Measurements from ENCODE around the gene BTBD16. TPM values are rescaled to one million over a fixed set of nuclear protein-coding genes. Genes with fewer than 3 reads are reported as not detected.

The BTBD16 gene
- total RNA-seq, 1 donor from 2014 or later = not detected

DNA sequence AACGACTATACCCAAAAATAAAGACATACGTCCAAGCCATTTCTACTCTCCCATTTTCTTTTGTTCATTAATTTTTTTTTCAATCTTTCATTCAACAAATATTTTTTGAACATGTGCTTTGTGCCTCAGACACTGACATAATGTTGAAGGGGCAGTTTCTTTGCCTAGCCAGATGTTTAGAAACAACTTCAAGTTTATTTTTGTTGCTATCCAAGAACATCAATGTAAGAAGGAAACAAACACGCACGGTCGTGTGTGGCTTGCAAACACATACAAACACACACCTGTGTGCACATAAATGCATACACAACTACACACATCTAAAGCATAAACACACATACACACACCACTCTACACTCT lies 39.9 kb downstream of the BTBD16 start:
- intact Hi-C loops (cut with micrococcal nuclease) = no loop called here

DNA sequence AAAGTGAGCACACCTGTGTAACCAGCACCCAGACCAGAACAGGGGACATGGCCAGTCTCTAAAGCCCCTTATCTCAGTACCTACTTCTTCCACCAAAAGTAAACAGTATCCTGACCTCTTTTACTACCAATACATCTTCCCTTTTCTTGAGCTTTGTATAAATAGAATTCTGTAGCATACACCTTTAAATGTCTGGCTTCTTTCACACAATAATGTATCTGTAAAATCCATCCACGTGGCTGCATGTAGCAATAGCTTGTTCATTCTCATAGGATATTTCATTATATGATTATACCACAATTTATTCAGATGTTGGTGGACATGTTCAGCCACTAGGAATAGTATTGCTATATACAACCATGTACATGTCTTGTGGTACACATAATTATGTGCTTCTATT lies 40.6 kb downstream of the BTBD16 start:
- intact Hi-C loops (cut with micrococcal nuclease) = no loop called here

DNA sequence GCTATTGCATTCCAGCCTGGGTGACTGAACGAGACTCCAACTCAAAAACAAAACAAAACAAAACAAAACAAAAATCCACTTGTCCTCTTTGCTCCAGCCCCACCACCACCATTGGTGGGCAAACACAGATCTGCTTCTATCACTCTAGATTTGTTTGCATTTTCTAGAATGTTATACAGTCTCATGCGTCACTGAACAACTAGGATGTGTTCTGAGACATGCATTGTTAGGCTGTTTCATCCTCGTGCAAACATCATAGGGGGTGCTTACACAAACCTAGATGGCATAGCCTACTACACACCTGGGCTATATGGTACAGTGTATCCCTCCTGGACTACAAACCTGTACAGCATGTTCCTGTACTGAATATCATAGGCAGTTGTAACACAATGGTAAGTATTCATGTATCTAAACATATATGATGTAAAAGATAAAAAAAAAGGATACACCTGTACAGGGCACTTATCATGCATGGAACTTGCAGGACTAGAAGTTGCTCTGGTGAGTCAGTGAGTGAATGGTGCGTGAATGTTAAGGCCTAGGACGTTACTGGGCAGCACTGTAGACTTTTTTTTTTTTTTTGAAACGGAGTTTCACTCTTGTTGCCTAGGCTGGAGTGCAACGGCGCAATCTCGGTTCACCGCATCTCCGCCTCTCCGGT lies 45.3 kb downstream of the BTBD16 start:
- intact Hi-C loops (cut with micrococcal nuclease) = no loop called here

DNA sequence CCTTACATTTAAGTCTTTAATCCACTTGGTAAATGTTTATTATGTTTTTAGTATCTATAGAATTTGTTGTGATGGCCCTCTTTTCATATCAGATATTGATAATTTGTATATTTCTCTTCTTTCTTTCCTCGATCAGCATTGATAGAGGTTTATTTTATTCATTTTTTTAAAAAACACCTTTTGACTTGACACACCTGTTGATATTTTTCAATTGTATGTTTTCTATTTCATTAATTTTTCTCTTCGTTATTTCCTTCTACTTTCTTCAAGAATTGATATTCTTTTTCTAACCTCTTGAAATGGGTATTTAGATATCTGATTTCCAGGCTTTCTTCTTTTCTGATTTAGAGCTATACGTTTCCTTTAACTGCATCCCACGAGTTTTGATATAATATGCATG lies 50.9 kb downstream of the BTBD16 start:
- intact Hi-C loops (cut with micrococcal nuclease) = no loop called here

DNA sequence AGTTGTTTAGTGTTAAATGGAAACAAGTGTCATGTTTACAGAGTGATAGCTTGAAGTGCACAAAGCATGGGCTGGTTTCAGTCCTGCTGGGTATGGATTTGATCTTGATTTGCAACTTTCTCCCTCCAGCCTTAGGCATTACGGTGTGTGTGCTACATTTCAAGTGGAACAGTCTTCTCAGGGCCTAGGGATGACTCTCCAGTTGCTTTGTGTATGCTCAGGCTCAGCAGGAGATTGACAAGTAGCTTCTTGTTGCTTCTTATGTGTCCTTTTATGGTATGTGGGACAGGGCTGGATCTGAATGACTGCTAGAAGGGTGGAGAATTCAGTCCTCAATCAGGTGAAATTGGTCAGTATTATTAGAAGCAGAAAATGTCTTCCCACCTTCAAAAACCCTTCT lies 52.1 kb downstream of the BTBD16 start:
- intact Hi-C loops (cut with micrococcal nuclease) = no loop called here

DNA sequence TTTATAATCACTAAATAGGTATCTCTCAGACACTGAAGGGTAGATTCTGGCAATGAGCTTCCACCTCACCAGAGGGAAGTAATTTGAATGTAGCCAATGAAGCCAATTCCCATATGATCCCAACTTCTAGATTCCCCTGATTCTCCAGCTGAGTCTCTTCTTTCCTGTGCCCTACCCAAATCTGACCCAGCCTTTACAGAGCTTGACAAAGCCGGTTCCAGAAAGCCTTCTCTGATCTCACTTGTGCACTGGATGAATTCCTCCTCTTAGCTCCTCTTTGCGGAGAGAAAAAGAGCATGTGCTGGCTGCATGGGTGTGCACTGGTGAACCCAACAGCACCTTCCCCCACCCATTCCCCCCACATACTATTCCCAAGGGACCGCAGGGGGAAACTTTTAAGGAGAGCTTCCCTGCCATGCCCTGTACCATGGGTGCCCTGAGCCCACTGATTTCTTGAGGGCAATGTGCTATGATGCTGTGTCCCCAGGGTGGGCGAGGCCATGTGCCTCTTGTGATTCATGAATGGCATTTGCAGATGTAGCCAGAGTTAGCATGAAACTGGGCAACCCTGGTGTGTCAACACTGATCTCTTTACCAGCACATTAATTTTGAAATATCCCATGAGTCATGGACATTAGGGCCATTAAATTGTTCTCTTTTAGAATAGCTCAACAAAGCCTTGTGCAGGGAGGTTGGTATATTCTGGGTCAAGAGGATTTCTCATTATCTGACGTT lies 53.0 kb downstream of the BTBD16 start:
- intact Hi-C loops (cut with micrococcal nuclease) = no loop called here

DNA sequence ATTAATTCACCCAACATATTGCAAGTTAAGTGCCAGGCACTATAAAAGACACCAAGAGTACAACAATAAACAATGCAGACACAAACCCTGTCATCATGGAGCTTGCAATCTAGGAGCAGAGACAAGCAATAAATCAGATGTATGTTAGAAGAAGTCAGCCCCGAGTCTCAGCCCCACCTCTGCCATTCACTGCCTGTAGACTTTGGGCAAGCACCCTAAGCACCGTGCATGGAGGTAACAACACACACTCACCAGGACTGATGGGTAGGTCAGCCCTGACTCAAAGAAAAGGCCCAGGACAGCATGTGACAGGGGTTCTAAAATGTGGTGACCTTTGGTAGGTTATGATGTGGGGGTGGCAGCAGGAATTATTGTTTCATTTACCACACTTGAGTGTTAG lies 54.1 kb downstream of the BTBD16 start:
- intact Hi-C loops (cut with micrococcal nuclease) = no loop called here

DNA sequence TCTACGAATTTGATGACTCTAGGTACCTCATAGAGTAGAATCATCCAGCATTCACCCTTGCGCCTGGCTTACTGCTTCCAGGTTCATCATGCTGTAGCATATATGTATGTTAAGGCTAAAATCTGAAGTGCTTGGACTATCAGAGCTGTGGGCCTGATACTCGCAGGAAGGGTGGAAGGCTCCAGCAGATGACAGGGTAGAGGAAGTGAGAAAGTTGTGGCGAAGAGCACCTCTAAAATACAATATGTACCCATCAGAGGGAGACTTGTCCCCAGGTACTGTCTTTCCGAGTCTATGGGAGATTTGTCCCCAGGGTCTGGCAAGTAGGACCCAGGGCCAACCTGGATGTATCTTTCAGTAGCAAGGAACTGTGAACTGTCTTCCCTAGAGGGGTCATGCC lies 55.3 kb downstream of the BTBD16 start:
- intact Hi-C loops (cut with micrococcal nuclease) = no loop called here

DNA sequence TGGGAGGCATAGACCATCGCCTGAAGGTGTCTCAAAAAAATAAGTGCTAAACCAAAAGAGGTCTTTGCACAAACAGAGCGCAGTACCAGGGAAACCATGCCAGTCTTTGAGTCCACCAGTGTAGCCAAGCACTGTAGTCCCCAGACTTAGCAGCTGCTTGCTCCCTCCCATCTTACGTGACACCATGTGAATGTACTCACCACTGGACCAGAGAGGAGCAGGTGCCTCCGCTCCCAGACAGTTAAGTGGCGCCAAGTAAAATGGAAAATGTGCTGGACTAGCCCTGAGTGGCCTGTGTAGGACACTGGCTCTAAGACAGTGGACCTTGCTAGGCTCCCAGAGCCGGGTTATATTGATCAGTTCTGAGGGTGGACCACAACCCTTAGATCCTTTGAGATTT lies 55.7 kb downstream of the BTBD16 start:
- intact Hi-C loops (cut with micrococcal nuclease) = no loop called here

DNA sequence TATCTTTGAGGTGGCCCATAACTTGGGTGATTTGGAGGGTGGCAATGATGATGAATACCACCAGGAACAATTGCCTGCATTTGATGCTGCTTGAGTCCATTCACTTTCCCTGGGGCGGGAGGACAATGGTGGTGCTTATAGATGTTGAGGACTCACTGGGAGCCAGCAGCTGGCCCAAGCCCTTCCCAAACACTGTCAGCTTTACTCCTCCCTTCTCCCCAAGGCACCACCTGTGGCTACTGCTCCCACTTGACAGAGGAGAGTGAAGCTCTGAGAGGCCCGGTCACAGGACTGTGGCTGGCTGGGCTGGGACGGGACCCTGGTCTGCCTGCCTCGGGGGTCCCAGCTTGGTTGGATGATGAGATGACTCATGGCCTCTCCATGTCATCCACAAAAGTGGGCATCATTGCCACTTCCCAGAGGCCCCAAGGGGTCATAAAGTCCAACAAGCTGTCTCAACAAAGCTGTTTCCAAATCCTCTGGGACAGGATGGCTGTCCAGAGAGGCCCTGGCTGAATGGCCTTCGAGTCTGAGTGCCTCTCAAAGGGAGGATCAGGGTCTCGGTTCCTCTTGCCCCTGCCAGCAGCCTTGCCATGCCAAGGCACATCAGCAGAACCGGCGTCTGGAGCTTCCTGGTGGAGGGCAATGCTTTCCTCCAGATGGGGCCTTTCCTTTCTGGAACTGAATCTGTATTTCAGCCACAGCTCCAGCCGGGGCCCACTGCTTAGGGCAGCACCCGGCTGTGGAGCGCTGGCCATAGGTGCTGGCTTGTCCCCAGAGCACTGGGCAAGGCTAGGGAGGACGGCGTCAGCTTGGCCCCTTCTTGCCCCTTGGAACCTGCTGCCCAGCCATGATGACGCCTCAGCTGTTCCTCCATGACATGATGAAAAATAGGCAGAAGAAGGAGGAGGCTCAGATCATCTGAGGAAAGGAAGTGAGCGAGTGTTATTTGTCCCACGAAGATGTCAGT lies 56.4 kb downstream of the BTBD16 start:
- intact Hi-C loops (cut with micrococcal nuclease) = no loop called here

DNA sequence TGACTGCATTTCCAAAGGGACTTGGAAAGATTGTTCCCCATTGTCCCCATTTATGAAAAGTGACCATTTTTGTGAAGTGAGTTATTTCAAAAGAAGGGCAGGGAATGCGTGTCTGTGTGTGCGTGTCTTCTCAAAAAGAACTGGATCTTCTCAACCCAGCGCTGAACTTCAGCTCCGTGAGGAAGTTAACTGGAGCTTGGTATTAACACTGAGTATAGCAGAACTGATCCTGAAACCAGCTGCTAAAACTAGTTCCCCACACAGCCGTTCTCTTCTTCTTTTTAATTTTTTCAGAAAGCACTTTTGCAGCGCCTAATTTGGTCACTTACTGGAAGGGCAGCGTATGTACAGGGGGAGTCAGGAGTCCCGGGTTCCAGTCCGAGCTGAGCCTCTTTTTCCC lies 57.6 kb downstream of the BTBD16 start:
- intact Hi-C loops (cut with micrococcal nuclease) = no loop called here

DNA sequence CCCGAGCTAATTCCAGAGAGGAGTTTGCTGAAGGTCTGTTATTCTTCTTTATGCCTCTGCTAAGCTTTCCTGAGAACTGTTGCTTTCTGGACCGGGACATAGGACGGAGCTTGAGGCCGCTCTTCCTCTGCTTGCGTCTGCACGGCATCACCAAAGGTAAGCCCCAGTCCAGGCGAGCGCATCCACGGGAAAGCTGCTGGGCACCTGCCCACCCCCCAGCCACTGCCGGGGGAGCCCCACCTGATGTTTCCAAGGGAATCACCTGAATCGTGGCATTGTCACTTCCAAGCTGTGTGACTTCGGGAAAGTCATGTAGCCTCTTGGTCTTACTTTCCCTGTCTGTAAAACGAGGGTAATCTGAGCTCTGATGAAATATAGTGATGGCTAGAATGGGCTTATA lies 58.3 kb downstream of the BTBD16 start:
- intact Hi-C loops (cut with micrococcal nuclease) = no loop called here

DNA sequence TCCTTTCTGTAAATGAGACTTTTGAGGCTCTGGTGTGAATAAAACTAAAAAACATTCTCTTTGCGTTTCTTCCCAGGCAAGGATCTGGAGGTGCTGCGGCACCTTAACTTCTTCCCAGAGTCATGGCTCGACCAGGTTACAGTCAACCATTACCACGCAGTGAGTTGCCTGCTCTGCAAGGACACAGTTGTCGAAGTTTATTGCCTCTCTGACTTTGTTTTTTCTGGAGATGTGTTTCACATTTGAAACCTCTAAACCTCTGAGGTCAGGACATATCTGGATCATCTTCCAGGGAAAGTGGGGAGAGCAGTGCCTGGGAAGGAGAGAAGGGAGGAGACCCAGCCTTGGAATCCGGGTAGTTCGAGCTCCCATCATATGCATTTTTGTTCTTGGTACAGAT lies 60.0 kb downstream of the BTBD16 start:
- intact Hi-C loops (cut with micrococcal nuclease) = no loop called here

DNA sequence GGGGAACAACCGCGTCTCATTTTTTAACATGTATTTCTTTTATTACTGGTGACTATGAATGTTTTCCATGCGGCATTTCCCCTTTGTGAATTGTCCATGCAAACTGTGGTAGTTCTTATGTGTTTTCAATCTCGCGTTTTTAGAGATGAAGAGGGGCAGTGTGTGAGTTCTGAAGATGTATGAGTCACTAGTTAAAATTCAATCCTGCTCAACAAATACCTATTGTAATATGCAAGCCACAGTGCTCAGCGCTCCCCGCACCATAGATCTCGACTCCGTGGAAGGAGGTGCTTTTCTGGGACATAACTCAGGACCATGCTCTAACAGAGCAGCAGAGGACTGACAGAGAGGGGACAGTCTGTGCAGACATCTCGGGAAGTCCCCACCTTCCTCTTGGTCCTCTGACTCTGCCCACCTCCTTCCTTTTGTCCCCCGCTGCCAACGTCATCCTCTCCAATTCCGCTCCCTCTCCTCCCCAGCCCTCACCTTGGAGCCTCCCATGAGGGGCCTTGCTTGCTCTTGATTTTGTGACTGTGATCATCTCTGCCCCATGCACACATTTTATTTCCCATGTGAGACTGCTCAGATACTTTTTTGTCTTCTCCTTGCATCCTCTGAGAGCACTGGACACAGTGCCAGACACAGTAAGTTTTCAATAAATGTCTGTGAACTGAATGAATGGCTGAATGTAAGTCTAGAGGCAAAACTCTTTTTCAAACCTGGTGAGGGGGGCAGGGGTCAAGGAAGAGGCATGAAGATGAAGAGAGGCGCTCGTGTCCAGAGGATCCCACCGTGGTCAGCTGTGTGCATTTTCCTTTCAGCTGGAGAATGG lies 60.7 kb downstream of the BTBD16 start:
- intact Hi-C loops (cut with micrococcal nuclease) = no loop called here

DNA sequence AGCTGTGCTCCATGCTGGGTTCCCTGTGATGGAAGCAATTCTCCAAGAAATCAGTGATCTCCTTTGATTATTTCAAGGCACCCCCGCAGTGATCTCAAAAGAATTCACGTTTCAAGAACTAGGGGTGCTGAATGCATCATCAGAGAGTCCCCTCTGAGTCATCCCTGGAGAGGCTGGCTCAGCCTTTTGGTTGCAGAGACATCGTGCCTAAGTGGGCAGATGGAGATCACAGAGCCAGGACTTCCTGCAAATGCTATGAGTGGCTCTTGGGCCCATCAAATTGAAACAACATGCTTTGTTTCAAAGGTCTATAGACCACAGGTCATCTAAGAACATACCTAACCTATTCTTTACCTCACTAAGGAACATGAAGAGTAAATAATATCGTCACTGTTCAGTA lies 61.9 kb downstream of the BTBD16 start:
- intact Hi-C loops (cut with micrococcal nuclease) = no loop called here

DNA sequence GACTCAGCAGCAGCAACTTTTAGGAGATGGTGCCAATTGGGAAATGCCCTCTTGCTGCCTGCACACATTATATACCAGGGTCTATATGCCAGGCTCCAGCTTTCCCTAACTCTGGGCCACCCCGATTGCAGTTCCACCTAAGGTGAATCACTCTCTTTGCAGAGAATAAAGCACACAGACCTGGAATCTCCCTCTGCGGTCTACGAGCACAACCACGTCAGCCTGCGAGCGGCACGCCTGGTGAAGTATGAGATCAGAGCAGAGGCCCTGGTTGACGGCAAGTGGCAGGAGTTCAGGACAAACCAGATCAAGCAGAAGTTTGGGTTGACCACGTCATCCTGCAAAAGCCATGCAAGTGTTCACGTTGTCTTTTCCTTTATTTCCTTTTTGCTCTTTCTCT lies 65.2 kb downstream of the BTBD16 start:
- intact Hi-C loops (cut with micrococcal nuclease) = no loop called here

DNA sequence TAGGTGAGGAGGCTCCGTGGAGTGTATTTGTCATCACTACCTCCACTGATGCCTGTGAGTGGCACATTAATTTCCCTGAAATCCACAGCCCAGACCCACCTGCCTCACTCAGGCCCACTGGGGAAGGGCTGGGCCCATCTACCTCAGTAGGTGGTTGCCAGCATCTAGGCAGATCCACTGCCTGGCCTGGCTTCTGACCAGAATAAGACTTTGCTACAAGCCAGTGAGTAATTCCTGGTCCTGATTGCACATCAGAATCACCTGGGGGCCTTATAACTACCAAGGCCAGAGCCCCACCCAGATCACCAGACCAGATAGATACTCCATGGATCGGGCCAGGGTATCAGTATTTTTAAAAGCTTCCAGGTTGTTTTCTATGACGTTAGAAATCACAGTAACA lies 65.9 kb downstream of the BTBD16 start:
- intact Hi-C loops (cut with micrococcal nuclease) = no loop called here

DNA sequence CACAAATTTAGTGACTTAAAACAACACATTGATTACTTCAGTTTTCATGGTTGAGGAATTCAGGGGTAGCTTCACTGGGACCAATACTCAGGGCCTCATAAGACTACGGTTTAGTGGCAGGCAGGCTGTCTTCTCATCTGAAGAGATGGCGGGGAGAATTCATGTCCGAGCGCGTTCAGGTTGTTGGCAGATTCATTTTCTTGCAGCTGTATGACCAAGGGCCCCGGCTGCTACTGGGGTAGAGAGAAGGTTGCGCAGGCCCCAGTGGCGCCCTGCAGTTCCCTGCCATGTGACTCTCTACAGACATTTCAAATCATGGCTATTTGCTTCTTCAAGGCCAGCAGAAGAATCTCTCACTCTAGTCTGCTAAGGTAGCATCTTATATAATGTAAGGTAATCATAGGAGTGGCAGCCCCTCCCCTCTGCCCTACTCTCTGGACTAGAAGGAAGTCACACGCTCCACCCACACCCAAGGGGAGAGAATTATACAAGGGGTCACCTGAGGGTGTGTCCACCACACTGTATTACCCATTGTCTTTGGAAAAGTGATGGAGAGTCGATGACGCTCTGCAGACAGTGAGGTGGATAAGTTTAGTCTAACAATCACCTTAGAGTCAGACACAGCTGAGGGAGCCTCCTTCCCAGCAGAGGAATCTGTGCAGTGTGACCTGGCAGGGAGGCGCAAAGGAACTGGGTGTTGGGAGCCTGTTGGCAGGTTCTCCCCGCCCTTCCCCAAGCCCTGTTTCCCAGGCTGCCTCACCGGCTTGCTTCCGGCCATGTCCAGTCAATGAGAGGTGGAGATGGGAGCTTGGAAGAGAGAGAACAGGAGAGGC lies 67.7 kb downstream of the BTBD16 start:
- intact Hi-C loops (cut with micrococcal nuclease) = no loop called here

DNA sequence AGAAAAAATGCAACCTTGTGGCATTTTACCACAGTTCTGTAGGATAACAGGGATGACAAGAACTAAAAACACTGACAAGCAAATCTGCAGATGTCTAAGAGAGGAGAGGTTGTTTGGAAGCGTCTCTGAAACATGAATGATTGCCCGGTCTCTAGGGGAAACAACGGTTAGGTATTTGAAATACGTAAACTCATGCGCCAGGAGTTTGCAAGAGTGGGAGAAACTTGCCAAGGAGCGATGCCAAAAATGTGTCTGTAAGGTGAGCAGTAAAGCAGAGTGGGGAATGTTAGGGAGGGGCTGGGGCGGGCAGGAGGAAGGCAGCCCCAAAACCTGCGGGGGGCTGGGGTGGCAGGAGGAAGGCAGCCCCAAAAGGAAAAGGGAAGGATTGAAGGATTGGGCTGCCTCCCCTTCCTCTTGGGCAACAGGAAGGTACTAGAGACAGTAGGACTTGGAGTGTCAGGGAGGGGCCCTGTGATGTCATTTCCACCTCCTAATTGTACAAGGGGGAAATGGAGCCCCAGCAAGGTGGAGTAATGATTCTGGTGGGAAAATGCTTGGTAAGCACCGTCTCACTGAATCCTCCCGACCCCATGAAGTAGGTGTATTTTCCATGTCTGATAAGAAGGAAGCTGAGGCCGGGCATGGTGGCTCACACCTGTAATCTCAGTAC lies 70.2 kb downstream of the BTBD16 start:
- intact Hi-C loops (cut with micrococcal nuclease) = loop anchor here (5.0 kb wide), 1 partner anchor 226 kb away; no protein-coding TSS in a partner anchor
